GM23338 (cell line): ENCODE data around the gene CNTN1.

Experiments used
- EZH2 ChIP-seq: fragments of 200-600 bp; sonication (generic); IDR thresholded peaks from one replicate; pipeline ENCODE4 v1.8.0; 2017; ENCODE audit warnings: antibody characterized with exemption, mild to moderate bottlenecking, low read depth; ENCODE audit not compliant: unreplicated experiment
- EZH2phosphoT487 ChIP-seq: fragments of 200-600 bp; sonication (generic); IDR thresholded peaks from one replicate; pipeline ENCODE4 v1.8.1; 2018; ENCODE audit warnings: antibody characterized with exemption; ENCODE audit not compliant: unreplicated experiment
- JUNB ChIP-seq: IDR thresholded peaks from one replicate; pipeline ENCODE4 v1.6.1; 2016; ENCODE audit warnings: antibody characterized with exemption; ENCODE audit not compliant: unreplicated experiment
- POLR2AphosphoS5 ChIP-seq: IDR thresholded peaks from 2 replicates; pipeline ENCODE4 v1.6.1; 2016; ENCODE audit warnings: antibody characterized with exemption, low read depth
- ZNF114 ChIP-seq: fragments of 250-450 bp; sonication (Bioruptor Pico); IDR thresholded peaks from 2 replicates; pipeline ENCODE4 v1.5.0; 2020; ENCODE audit warnings: mild to moderate bottlenecking, moderate library complexity
- ZNF331 ChIP-seq: fragments of 250-450 bp; sonication (Bioruptor Pico); IDR thresholded peaks from 2 replicates; pipeline ENCODE4 v1.5.0; 2020; ENCODE audit warnings: low read depth, mild to moderate bottlenecking, moderate library complexity
- TF ChIP-seq, protein P1 (sequence below), 2 experiments: fragments of 200-600 bp in 1 of 2; sonication (generic) in 1 of 2; conservative IDR thresholded peaks; 2 replicates each; pipeline versions ENCODE4 v1.5.1 to v1.6.1; 2016 to 2017; ENCODE audit warnings: antibody characterized with exemption in 2 of 2, low read depth in 2 of 2, mild to moderate bottlenecking in 2 of 2, moderate library complexity in 1 of 2
- TF ChIP-seq, protein P2 (sequence below): IDR thresholded peaks from one replicate; pipeline ENCODE4 v1.6.1; 2018; ENCODE audit warnings: antibody characterized with exemption; ENCODE audit not compliant: unreplicated experiment
- TF ChIP-seq, protein P3 (sequence below): IDR thresholded peaks from 2 replicates; pipeline ENCODE4 v1.6.1; 2016; ENCODE audit warnings: antibody characterized with exemption

DNA sequence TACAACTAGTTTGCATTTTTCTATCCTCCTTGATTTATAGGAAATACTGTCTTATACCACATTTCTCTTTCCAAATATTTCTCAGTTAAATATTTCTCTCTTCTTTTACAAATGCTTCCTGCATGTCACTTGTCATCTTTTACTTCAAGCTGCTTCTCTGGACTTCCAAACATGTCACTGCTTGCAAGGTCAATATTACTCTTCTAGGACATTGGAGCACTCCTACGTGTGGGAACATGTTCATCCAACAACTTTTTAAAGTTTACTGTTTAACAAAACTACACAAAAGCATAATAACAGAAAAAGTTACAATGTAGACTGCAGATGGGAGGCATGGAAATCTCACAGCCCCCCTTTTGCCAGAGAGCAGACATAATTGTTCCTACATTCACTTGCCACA is 28.5 kb upstream of the CNTN1 start:
- TF ChIP-seq, protein P1, sequence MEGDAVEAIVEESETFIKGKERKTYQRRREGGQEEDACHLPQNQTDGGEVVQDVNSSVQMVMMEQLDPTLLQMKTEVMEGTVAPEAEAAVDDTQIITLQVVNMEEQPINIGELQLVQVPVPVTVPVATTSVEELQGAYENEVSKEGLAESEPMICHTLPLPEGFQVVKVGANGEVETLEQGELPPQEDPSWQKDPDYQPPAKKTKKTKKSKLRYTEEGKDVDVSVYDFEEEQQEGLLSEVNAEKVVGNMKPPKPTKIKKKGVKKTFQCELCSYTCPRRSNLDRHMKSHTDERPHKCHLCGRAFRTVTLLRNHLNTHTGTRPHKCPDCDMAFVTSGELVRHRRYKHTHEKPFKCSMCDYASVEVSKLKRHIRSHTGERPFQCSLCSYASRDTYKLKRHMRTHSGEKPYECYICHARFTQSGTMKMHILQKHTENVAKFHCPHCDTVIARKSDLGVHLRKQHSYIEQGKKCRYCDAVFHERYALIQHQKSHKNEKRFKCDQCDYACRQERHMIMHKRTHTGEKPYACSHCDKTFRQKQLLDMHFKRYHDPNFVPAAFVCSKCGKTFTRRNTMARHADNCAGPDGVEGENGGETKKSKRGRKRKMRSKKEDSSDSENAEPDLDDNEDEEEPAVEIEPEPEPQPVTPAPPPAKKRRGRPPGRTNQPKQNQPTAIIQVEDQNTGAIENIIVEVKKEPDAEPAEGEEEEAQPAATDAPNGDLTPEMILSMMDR (conservative IDR thresholded peaks at IDR 0.05; ENCODE audit: low read depth in 2 of 2), result no peak
- TF ChIP-seq POLR2AphosphoS5 (no peak), EZH2 (no peak), ZNF331 (CRISPR knock-in tag) (no peak), ZNF114 (CRISPR knock-in tag) (no peak), EZH2phosphoT487 (no peak), JUNB (no peak)
- TF ChIP-seq, protein P2, sequence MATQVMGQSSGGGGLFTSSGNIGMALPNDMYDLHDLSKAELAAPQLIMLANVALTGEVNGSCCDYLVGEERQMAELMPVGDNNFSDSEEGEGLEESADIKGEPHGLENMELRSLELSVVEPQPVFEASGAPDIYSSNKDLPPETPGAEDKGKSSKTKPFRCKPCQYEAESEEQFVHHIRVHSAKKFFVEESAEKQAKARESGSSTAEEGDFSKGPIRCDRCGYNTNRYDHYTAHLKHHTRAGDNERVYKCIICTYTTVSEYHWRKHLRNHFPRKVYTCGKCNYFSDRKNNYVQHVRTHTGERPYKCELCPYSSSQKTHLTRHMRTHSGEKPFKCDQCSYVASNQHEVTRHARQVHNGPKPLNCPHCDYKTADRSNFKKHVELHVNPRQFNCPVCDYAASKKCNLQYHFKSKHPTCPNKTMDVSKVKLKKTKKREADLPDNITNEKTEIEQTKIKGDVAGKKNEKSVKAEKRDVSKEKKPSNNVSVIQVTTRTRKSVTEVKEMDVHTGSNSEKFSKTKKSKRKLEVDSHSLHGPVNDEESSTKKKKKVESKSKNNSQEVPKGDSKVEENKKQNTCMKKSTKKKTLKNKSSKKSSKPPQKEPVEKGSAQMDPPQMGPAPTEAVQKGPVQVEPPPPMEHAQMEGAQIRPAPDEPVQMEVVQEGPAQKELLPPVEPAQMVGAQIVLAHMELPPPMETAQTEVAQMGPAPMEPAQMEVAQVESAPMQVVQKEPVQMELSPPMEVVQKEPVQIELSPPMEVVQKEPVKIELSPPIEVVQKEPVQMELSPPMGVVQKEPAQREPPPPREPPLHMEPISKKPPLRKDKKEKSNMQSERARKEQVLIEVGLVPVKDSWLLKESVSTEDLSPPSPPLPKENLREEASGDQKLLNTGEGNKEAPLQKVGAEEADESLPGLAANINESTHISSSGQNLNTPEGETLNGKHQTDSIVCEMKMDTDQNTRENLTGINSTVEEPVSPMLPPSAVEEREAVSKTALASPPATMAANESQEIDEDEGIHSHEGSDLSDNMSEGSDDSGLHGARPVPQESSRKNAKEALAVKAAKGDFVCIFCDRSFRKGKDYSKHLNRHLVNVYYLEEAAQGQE, result no peak
- TF ChIP-seq, protein P3, sequence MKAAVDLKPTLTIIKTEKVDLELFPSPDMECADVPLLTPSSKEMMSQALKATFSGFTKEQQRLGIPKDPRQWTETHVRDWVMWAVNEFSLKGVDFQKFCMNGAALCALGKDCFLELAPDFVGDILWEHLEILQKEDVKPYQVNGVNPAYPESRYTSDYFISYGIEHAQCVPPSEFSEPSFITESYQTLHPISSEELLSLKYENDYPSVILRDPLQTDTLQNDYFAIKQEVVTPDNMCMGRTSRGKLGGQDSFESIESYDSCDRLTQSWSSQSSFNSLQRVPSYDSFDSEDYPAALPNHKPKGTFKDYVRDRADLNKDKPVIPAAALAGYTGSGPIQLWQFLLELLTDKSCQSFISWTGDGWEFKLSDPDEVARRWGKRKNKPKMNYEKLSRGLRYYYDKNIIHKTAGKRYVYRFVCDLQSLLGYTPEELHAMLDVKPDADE, result no peak
